Stimulated activated CD4-positive, alpha-beta T cell treated with anti-CD3 and anti-CD28 coated beads, TNF-alpha, amount 100 ng/mL, for 1 hour (primary cell): ENCODE data around the gene LAMC3.
"Not testable (repeated sequence)": the region's sequence is repeated elsewhere in the genome, so short reads cannot be mapped to it uniquely, and the experiment has no call there.

ENCODE experiments used
- DNase-seq, 3 donors: peaks; one replicate each; pipeline ENCODE4 v3.0.0-alpha.2; 2020; ENCODE audit warnings: low read depth in 3 of 3, low spot score in 1 of 3

The LAMC3 gene

GRCh38 chr9:130991778-130992681 is 16.9 kb upstream of the LAMC3 start:
- no peak for DNase-seq

- DNase-seq, result no peak
Measured at GRCh38 chr9:130992682-130993032, 16.3 kb upstream of the LAMC3 start.

GRCh38 chr9:130993303-130994030 is 15.5 kb upstream of the LAMC3 start:
- no peak for DNase-seq

DNA sequence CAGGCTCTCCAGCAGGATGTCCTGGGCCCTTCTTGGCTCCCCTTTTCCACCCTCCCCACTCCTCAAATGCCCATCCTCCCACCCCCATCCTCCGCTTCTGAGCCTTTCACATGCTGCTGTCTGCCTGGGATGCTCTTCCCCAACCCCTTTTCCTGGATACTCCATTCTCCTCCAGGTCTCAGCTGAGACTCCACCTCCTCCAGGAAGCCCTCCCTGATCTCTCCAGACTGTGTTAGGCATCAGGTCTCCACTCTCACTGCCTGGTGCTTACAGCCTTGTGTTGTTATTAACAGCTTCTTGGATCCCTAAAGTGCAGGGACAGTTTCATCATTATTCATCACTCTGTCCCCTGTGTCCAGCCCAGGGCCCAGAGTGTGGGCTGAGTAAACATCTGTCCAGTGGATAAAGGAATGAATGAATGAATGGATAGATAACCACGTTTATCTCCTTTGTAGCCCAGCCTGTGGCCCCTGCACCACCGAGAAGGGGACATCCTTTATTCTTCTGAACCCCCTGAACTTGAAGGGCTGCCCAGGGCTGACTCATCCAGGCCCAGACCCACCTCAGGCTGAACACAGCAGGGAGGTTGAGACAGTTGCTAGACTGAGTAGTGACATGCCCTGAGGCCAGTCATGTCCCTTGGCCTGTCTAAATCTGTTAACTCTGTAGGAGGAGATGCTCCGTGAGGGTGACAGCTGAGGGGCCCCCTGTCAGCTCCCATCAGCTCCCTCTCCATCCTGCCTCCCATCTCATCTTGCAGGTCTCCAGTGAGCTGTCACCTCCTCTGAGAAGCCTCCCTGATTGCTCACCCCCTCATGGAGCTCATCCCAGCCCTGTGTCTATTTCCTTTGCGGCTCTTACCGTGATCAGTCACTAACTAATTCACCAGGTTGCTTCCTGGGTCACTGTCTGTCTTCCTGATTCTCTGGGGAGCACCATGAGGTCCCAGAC is 14.6 kb upstream of the LAMC3 start:
- no peak for DNase-seq

DNA sequence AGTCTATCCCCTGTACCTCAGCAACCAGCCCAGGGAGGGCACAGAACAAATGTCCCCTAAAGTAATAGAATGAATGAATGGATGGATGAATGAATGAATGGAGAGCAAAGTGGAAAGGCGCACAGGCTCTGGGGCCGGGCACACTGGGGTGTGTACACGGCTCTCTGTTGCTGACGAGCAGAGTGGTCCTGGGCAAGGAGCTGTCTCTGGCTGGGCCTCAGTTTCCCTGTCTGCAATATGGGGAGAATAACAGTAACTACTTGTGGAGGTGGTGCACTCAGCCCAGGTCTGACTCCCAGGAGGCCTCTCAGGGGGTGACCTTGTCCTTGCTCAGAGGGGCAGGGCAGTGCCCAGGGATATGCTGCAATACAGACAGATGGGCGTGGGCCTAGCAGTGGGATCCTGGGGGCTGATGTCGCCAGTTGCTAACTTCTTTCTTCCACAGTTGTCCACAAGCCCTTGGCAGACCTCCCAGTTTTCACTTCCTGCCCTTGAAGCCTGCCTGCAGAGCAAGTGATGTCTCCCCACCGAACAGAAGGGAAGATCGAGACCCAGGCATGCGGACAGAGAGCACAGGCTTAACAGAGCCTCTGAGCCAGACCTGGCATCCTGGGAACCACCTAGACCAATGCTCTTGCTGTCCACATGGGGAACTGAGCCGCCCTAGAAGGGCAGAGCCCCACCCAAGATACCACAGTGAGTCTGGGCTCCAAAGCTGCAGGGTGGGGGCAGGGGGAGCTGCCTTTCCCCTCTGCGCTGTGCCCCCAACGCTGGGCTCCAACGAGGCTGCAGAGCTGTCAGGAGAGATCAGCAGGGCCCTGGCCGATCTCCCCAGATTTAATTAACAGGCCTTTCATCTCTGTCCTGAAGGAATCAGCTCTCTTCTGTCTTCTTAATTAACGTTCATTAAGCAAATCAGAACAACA is 13.6 kb upstream of the LAMC3 start:
- DNase-seq, result no peak

GRCh38 chr9:130996205-130996604 is 12.8 kb upstream of the LAMC3 start:
- no peak for DNase-seq

DNA sequence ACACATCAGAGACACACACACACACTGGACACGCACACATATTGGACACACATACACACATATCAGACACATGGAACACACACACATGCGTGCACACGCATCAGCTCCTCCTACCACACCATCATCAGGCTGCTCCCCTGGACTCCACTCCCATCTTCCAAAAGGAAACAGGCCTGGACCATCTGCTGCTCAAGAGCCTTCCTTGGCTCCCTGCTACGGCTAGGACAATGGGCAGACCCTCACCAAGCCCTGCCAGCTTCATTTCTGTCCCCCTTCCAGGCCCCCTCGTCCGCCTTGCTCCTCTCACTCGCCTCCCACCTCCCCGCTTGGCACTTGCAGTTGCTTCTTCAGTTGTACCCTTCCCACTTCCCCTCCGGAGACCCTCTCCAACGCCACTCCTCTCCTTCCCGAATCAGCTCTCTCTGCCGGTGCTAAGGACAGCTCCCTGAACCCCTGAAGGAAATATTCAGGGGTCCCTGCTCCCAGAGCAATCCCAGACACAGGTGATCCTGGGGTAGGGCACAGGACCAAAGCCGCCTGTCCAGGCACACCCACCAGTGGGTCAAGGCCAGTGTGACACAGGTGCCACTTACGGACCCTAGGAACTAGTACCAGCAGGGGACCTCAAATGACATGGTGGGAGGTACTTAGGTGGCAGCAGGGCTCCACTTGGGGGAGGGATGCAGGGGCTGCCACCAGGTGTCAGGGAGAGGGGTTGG is 12.1 kb upstream of the LAMC3 start:
- DNase-seq, result no peak

GRCh38 chr9:130997395-130997684 is 11.6 kb upstream of the LAMC3 start:
- no peak for DNase-seq

DNA sequence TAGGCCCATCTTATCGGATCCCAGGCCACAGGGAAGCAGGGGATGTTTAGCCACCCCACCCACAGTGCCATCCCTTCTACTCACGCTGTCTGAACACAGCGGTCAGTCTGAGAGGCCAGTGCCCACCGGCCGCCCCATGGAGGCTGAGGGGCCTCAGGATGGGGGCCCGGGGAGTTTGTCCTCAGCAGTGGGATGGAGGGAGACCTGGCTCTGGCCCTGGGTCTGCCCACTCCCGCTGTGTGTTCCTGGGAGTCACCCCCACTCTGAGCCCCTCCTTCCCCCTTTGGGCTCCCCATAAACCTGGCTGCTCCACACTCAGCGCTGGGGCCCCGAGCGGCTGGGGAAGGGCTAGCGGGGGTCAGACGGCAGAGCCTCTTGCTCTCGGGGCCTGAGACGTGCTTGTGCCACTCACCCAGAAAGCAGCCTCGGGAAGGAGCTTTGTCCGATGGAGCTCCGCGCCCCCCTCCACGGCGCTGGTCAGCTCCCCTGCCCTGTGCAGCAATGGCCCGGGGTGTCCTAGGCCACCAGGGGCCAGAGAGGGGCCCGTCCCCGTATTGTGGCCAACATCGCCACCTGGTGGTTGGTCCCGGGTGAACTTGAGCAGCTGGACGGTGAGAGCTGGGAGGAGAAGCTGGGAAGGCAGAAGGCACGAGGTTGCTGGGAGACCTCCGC is 10.9 kb upstream of the LAMC3 start:
- DNase-seq, result no peak

DNA sequence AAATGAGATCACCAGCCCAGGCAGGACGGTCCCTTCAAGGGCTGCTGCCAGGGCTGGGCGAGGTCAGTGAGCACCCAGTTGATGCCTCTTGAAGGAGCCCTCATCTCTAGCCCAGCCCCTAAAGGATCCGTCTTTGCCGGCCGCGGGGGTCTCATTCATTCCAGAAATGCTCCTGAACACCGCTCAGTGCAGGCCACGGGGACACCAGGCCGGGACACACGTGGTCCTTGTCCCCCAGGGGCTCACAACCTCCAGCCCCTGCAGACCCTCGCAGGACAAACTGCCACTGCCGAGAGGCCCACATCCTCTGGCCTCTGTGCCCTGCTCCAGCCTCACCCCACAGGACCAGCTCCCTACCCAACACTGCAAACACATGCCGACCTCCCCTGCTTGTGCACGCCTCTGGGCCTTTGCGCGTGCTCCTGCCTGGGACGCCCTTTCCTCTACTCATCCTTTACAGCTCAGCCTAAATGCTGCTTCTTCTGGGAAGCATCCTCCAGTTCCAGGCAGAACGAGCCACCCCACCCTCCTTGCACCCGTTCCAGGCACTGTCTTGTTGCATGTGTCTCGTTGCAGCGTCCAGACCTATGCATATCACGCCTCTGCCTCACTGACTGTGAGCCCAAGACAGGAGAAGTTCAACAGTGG is 10.3 kb upstream of the LAMC3 start:
- DNase-seq, result no peak

GRCh38 chr9:130999245-130999623 is 9.7 kb upstream of the LAMC3 start:
- no peak for DNase-seq

DNA sequence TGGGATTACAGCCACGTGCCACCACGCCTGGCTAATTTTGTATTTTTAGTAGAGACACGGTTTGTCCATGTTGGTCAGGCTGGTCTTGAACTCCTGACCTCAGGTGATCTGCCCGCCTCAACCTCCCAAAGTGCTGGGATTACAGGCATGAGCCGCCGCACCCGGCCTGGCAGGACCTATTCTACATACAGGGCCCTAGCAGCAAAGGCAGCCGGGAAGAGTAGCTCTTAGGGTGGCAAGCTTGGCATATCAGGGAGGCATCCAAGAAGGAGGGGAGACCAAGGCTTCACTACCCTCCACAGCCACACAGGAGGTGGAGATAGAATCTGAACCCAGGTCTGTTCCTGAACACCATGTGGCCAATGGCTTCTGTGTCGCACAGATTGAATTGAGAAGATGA is 8.4 kb upstream of the LAMC3 start:
- DNase-seq, result not testable (repeated sequence)

- DNase-seq, result no peak
Measured at GRCh38 chr9:131001021-131001420, 8.0 kb upstream of the LAMC3 start.

- no peak for DNase-seq
Measured at GRCh38 chr9:131001990-131002389, 7.0 kb upstream of the LAMC3 start.

DNA sequence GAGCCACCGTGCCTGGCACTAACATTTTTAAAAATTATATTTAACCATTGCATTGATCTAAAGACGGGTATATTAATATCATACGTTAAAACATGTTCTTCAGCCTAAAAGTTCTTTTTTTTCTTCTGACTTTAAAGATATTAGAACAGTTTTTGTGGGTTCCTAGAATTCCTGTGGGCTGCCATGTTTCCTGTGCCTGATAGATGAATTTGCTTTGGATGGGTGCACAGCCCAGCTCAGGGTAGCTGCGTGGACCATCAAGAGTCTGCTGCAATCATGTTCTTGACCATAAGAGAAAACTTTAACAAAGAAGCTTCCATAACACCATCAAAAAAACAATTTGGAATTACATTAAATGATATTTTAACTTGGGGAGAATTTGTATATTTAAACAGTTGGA is 2.4 kb upstream of the LAMC3 start:
- no peak for DNase-seq

DNA sequence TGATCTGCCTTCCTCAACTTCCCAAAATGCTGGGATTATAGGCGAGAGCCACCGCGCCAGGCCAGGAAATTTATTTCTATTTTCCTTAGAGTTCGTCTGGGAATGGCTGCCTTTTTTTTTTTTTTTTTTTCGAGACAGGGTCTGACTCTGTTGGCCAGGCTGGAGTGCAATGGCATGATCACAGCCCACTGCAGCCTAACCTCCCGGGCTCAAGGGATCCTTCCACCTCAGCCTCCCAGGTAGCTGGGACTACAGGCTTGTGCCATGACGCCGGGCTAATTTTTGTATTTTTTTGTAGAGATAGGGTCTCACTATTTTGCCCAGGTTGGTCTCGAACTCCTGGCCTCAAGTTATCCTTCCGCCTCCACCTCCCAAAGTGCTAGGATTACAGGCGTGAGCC is 888 bp upstream of the LAMC3 start:
- no peak for DNase-seq

- DNase-seq, result no peak
Measured at GRCh38 chr9:131008563-131008908, 438 bp upstream of the LAMC3 start.

DNA sequence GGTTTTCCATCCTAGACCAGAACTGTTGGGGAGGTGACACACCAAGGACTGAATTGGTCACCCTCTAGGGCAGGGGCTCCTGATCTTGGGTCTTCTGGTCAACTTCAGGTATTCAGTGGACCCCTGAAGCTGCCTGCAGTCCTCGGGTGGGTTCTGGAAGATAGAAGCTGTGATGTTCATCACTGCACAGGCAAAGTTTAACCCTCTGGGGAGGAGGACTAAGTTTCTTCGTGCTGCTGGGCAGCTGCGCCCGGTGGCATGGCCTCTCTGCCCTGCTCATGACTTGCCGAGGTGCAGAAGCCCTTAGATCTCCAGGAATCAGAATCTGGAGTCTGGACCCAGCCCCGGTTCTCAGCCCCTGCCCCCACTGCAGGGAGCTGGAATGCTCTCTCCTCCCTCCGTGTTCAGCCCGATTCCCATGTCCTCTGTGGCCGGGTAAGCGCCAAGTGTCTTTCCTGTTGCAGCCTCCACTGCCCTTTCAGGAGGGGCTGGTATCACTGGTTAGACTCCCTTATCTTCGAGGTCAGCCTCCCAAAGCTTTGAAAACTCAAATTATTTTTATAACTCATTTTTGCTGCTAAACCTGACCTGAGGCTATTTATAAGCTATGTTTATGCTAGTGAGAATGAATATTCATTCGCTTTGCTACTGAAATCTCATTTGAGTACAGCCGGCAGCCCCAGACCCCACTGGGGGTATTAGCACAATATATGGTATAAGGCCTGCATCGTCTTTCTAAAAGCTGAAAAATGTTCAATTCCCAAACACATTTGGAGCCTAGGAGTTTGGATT is 1.7 kb downstream of the LAMC3 start:
- DNase-seq, result no peak
